Measurements from ENCODE around the gene ZCCHC3.

The ZCCHC3 gene

DNA sequence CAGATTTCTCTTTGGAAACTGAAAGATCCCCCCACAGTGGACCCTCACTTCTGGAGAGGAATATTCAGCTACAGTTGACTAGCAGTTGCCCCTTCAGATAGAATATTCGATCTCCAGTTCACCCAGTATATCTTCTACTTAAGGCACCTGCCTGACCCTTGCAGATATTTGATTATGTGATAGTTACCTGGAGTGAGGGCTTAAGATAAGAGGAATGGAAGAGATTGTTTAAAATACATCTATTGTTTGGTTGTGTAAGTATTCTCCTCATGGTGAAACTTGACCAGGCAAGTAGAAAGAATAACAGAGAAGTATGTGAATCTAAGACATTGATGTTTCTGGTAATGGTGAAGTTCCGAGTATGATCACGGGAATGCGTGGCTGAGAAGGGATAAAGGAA lies 1.6 kb upstream of the ZCCHC3 start:
- no peak for TF ChIP-seq POLR2A (IDR thresholded peaks at IDR 0.05; ENCODE audit: low read length)
- no peak for TF ChIP-seq GATA1 (IDR thresholded peaks at IDR 0.05; ENCODE audit: low read depth, low read length)
- no peak for DNase-seq

DNA sequence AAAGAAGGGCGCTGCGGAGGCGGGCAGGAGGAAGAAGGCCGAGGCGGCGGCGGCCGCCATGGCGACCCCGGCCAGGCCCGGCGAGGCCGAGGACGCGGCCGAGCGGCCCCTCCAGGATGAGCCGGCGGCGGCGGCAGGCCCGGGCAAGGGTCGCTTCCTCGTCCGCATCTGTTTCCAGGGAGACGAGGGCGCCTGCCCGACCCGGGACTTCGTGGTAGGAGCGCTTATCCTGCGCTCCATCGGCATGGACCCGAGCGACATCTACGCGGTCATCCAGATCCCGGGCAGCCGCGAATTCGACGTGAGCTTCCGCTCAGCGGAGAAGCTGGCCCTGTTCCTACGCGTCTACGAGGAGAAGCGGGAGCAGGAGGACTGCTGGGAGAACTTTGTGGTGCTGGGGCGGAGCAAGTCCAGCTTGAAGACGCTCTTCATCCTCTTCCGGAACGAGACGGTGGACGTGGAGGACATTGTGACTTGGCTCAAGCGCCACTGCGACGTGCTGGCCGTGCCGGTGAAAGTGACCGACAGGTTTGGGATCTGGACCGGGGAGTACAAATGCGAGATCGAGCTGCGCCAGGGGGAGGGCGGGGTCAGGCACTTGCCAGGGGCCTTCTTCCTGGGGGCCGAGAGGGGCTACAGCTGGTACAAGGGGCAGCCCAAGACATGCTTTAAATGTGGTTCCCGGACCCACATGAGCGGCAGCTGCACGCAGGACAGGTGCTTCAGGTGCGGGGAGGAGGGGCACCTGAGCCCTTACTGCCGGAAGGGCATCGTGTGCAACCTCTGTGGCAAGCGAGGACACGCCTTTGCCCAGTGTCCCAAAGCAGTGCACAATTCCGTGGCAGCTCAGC lies 780 bp downstream of the ZCCHC3 start:
- TF ChIP-seq GATA1 (IDR thresholded peaks at IDR 0.05; ENCODE audit: low read depth, low read length) (no peak), POLR2A (IDR thresholded peaks at IDR 0.05; ENCODE audit: low read length) (no peak)
- DNase-seq, result peak; percentile 75 to 82

DNA sequence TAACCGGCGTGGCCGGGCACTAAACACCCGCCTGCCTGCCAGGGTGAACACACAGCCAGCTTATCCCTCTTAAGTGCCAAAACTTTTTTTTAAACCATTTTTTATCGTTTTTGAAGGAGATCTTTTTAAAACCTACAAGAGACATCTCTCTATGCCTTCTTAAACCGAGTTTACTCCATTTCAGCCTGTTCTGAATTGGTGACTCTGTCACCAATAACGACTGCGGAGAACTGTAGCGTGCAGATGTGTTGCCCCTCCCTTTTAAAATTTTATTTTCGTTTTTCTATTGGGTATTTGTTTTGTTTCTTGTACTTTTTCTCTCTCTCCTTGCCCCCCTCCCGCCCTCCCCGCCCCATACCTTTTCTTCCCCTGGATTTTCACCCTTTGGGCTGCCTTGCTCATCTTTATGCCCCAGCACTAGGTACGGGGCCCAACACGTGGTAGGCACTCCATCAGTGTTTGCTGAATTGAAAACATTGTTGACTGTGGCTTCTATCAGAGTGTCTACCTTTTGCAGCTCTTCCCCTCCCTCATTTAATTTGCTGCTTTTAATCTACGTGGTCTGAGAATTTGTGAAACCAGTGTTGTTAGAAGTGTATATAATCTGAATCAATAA lies 1.5 kb downstream of the ZCCHC3 start:
- peak in 1 of 2 experiments; percentile 54 for DNase-seq
- TF ChIP-seq GATA1 (IDR thresholded peaks at IDR 0.05; ENCODE audit: low read depth, low read length) (no peak), POLR2A (IDR thresholded peaks at IDR 0.05; ENCODE audit: low read length) (no peak)

DNA sequence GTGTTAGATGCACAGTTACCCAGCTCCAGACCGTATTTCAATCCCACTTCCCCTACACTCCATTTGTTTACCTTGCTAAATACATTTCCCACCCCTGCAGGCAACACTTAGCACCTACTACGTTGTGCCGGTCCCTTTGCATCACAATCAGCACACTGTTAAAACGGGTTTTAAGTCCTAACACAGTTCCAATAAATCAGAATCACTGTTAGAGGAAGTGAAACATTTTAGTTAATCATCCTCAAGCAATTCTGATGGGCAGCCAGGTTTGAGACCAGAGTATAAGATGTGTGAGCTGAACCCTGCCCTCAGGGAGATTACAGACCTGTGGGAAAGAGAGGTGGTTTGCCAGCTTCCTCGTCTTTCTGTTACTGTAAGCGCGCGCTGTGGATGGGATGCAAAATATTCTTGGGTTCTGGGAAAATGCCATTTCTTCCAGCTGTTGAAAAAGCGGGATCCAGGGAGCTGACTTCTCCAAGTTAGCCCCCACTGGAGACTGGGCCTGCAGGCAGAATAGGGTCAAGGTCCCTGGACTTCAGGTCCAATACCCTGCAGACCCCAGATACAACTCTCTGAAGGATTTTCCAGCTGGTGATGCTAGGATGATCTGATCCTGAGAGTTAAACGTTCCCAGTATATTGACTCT lies 3.1 kb downstream of the ZCCHC3 start:
- TF ChIP-seq POLR2A (IDR thresholded peaks at IDR 0.05; ENCODE audit: low read length) (no peak), GATA1 (IDR thresholded peaks at IDR 0.05; ENCODE audit: low read depth, low read length) (no peak)
- DNase-seq, result no peak

- no peak for TF ChIP-seq POLR2A (IDR thresholded peaks at IDR 0.05; ENCODE audit: low read length)
- TF ChIP-seq GATA1 (IDR thresholded peaks at IDR 0.05; ENCODE audit: low read depth, low read length), result no peak
These were observed 4.8 kb downstream of the ZCCHC3 start for GRCh38 chr20:301886-302848.

DNA sequence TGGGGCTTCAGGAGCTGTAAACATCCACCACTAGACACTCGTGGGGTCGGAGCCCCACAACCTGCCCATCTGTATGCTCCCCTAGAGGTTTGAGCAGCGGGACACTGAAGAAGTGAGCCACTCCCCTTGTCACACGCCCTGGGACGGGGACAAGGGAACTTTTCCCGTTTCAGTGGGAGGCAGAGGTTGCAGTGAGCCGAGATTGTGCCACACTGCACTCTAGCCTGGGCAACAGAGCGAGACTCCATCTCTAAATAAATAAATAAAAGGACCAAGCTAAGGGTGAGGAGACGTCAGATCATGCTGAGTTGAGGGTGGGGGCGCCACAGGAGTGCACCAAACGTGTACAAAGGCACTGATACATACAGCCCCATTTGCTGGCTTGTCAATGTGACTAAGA lies 8.4 kb downstream of the ZCCHC3 start:
- TF ChIP-seq POLR2A (IDR thresholded peaks at IDR 0.05; ENCODE audit: low read length) (no peak), GATA1 (IDR thresholded peaks at IDR 0.05; ENCODE audit: low read depth, low read length) (no peak)
- no peak for DNase-seq

More at GRCh38 chr20:301886-302848, 4.8 kb downstream of the ZCCHC3 start:
- DNase-seq, result no peak

- no peak for TF ChIP-seq POLR2A (IDR thresholded peaks at IDR 0.05; ENCODE audit: low read length)
- TF ChIP-seq GATA1 (IDR thresholded peaks at IDR 0.05; ENCODE audit: low read depth, low read length), result no peak
- DNase-seq, result no peak
These were observed 11.2 kb downstream of the ZCCHC3 start for GRCh38 chr20:308427-309038.

DNA sequence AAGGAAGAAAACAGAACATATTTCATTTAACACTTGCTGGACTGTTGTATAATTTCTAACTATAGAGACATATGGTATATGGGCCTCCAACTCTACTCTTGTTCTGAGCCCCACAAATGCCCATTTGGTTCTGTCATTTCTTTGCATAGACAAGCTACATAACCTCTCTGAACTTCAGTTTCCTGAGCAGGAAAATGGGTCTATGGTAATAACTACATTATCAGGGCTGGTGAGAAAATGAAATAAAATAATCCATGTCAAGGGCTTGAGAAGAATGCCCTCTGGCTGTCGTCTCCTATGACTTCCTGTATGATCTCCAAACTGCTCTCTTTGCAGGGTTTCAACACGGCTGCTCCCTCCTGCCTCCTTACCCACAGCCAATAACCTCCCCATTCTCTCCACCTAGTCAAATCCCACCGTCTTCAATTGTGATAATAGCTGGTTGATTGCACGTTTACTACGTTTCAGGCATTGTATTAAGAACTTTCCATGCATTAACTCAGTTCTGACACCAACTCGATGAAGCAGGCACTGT lies 12.0 kb downstream of the ZCCHC3 start:
- DNase-seq, result no peak
- no peak for TF ChIP-seq GATA1 (IDR thresholded peaks at IDR 0.05; ENCODE audit: low read depth, low read length)
- TF ChIP-seq POLR2A (IDR thresholded peaks at IDR 0.05; ENCODE audit: low read length), result no peak

DNA sequence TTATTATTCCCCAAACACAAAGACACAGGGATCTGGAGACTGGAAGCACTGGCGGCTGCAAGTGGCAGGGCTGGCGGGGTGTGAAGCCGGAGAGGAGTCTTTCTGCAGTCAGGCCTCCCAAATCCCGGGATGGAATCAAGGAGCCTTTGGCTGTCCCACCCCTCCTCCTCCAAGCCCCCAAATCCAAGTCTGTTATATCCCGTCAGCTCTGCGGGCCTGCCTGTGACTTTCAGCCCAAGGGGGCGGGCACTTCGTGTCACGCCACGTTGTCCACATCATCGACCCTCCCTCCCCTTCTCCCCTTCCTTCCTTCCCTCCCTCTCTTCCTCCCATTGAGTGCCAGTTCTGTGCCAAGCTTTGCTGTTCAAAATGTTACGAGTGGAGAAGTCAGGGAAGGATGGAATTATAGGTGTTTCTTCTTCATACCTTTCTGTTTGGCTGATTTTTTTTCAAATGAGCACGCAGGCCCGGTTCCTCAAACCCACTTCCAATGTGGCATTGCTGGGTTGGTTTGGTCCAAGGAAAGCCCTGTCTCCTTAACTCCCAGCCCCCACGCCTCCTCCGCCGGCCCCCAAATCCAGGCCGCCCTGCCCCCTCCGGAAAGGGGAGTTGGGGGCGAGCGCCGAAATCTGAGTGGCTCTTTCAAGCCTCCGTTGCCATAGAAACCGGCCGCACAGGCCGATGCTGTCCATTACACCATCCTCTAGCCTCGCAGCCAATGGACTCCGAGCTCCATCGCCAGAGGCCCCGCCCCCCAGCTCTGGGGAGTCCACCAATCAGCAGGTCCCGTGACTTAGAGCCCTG lies 12.7 kb downstream of the ZCCHC3 start:
- DNase-seq, result peak; percentile 90 to 93
- TF ChIP-seq POLR2A (IDR thresholded peaks at IDR 0.05; ENCODE audit: low read length) (no peak), GATA1 (IDR thresholded peaks at IDR 0.05; ENCODE audit: low read depth, low read length) (no peak)

DNA sequence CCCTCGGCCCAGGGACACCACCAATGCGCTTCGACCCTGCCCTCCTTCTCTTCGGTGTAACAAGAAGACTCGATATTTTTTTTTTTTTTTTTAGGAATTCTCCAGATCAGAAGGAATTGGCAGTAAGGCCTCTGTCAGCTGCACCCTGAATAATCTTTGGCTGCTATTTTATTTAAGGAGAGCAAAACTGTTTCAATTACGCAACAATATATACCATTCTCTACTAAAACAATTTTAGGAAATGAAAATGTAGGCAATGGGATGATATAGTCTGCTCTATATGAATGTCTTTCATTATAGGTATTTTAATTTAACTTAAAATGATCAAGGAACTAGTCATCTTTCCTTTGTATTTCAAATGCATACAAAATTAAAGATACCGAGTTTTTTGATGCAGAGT lies 13.3 kb downstream of the ZCCHC3 start:
- no peak for TF ChIP-seq GATA1 (IDR thresholded peaks at IDR 0.05; ENCODE audit: low read depth, low read length)
- DNase-seq, result no peak

DNA sequence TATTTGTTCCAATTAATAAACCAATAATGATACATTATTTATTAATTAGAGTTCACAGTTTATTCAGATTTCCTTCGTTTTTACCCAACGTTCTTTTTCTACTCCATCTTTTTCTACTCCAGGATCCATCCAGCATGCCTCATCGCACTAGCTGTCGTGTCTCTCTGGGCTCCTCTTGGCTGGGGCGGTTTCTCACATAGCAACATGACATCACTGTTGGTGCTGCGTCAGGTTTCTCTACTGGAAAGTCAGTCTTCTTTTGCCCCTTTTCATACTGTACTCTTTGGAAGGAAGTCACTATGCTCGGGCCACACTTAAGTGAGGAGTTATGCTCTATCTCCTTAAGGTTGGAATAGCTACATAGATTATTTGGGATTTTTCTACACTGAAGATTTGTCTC lies 14.2 kb downstream of the ZCCHC3 start:
- TF ChIP-seq POLR2A (IDR thresholded peaks at IDR 0.05; ENCODE audit: low read length), result no peak
- no peak for TF ChIP-seq GATA1 (IDR thresholded peaks at IDR 0.05; ENCODE audit: low read depth, low read length)

DNA sequence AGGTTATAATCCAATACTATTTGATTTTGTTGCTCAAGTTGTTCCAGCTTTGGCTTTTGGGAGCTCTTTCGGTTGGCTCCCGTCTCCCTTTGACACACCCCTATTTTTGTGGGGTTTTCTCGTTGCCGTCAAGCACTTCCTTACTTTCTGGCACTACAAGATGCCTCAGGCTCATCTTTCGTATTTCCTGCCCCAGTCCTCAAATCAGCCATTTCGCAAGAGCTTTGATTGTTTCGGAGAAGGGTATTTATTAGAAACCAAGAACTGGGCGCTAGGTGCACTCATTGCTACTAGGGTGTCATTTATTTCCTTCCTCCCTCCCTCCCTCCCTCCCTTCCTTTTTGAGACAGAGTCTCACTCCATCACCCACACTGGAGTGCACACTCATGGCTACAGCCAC lies 14.7 kb downstream of the ZCCHC3 start:
- no peak for TF ChIP-seq POLR2A (IDR thresholded peaks at IDR 0.05; ENCODE audit: low read length)
- TF ChIP-seq GATA1 (IDR thresholded peaks at IDR 0.05; ENCODE audit: low read depth, low read length), result no peak

More for the DNA sequence above, 14.2 kb downstream of the ZCCHC3 start:
- DNase-seq, result no peak

More for the DNA sequence above, 14.7 kb downstream of the ZCCHC3 start:
- no peak for DNase-seq

Data from erythroblast (primary cell).